ENCODE measurements around the gene WDR5.

WDR5 gene

GRCh38 chr9:134145262-134145661, 9.4 kb downstream of the WDR5 start:
- H3K27ac ChIP-seq (ENCODE audit: extremely low read depth, low read depth, low read length): no peak overlapping the region
- H3K4me1 ChIP-seq (ENCODE audit: control insufficient read depth, insufficient read depth, low read length): no peaks in the 10 kb centered on the region
- peaks cover 32 to 88% of the 10 kb centered on the region in 2 experiments for H3K36me3 ChIP-seq (ENCODE audit: control insufficient read depth in 2 of 2, insufficient read depth in 1 of 2, low read length in 2 of 2)
- POLR2A ChIA-PET: no interaction called here
- H3K4me3 ChIP-seq (ENCODE audit: low read depth, low read length): no peak overlapping the region
- no peaks in the 10 kb centered on the region for H3K9me3 ChIP-seq (ENCODE audit: control insufficient read depth, insufficient read depth, low read depth, low read length)
- TF ChIP-seq ZNF792 (tag by site-specific recombination; IDR thresholded peaks at IDR 0.05) (no peak), RBAK (tag by site-specific recombination; IDR thresholded peaks at IDR 0.05) (no peak)
- CTCF ChIA-PET: interaction anchor here (0.7 kb wide), 1 partner anchor 1152 kb away, joined by 4 read pairs; no protein-coding TSS in a partner anchor

GRCh38 chr9:134146774-134147493, 11.1 kb downstream of the WDR5 start:
- Histone ChIP-seq H3K4me3 (ENCODE audit: low read depth, low read length) (no peak overlapping the region), H3K4me1 (ENCODE audit: control insufficient read depth, insufficient read depth, low read length) (no peaks in the 10 kb centered on the region), H3K27ac (ENCODE audit: extremely low read depth, low read depth, low read length) (no peak overlapping the region), H3K36me3 (ENCODE audit: control insufficient read depth in 2 of 2, insufficient read depth in 1 of 2, low read length in 2 of 2) (peaks cover 34 to 88% of the 10 kb centered on the region in 2 experiments; a peak in 2 of 3 replicates), H3K9me3 (ENCODE audit: control insufficient read depth, insufficient read depth, low read depth, low read length) (no peaks in the 10 kb centered on the region)
- no peak for TF ChIP-seq ZNF623 (tag by site-specific recombination; IDR thresholded peaks at IDR 0.05)
- no peak for TF ChIP-seq ZFP41 (tag by site-specific recombination; IDR thresholded peaks at IDR 0.05; ENCODE audit: borderline replicate concordance)
- TF ChIP-seq ZEB2 (tag by site-specific recombination; IDR thresholded peaks at IDR 0.05): no peak
- TF ChIP-seq PRDM10 (tag by site-specific recombination; IDR thresholded peaks at IDR 0.05): 0 out of 2 replicates have a peak, but pooled peaks have one; percentile 13
- no peak for TF ChIP-seq KLF9 (tag by site-specific recombination; IDR thresholded peaks at IDR 0.05; ENCODE audit: low read depth)
- TF ChIP-seq ZSCAN23 (tag by site-specific recombination; IDR thresholded peaks at IDR 0.05): no peak
- no peak for TF ChIP-seq ZNF600 (tag by site-specific recombination; IDR thresholded peaks at IDR 0.05)
- ChIA-PET POLR2A (interaction anchor here (0.5 to 3.0 kb wide), 2 partner anchors 11 to 17 kb away, joined by 4 to 11 read pairs; partner anchors contain the start of gene WDR5), CTCF (interaction anchor here (0.6 to 1.4 kb wide), 3 partner anchors 9 to 80 kb away, joined by 3 to 4 read pairs (median 4); no protein-coding TSS in a partner anchor)

GRCh38 chr9:134149380-134149779, 13.5 kb downstream of the WDR5 start:
- Histone ChIP-seq H3K4me1 (ENCODE audit: control insufficient read depth, insufficient read depth, low read length) (no peaks in the 10 kb centered on the region), H3K9me3 (ENCODE audit: control insufficient read depth, insufficient read depth, low read depth, low read length) (no peaks in the 10 kb centered on the region), H3K36me3 (ENCODE audit: control insufficient read depth in 2 of 2, insufficient read depth in 1 of 2, low read length in 2 of 2) (peaks cover 26 to 92% of the 10 kb centered on the region in 2 experiments; a peak in 2 of 3 replicates), H3K27ac (ENCODE audit: extremely low read depth, low read depth, low read length) (no peak overlapping the region), H3K4me3 (ENCODE audit: low read depth, low read length) (no peak overlapping the region)
- CTCF ChIA-PET: interaction anchor here (1.0 kb wide), 1 partner anchor 22 kb away, joined by 3 read pairs; no protein-coding TSS in a partner anchor
- POLR2A ChIA-PET: interaction anchor here (1.1 to 2.6 kb wide), 2 partner anchors 12 to 14 kb away, joined by 3 to 8 read pairs; partner anchors contain the start of gene WDR5
- no peak for TF ChIP-seq ZNF214 (tag by site-specific recombination; IDR thresholded peaks at IDR 0.05; ENCODE audit: borderline replicate concordance)
- TF ChIP-seq GLI2 (tag by site-specific recombination; IDR thresholded peaks at IDR 0.05; ENCODE audit: borderline replicate concordance, low read depth): no peak
- no peak for TF ChIP-seq ZNF362 (tag by site-specific recombination; IDR thresholded peaks at IDR 0.05)
- TF ChIP-seq ZXDB (tag by site-specific recombination; IDR thresholded peaks at IDR 0.05): no peak
